HG02840 (cell line): ENCODE results near the gene EGFR.

Experiments
- ATAC-seq: cut with Tn5 transposase; IDR thresholded peaks from one replicate; pipeline ENCODE4 v1.9.1; 2021; ENCODE audit warnings: mild to moderate bottlenecking, moderate library complexity, moderate number of reproducible peaks; ENCODE audit not compliant: unreplicated experiment, low FRiP score

The EGFR gene

DNA sequence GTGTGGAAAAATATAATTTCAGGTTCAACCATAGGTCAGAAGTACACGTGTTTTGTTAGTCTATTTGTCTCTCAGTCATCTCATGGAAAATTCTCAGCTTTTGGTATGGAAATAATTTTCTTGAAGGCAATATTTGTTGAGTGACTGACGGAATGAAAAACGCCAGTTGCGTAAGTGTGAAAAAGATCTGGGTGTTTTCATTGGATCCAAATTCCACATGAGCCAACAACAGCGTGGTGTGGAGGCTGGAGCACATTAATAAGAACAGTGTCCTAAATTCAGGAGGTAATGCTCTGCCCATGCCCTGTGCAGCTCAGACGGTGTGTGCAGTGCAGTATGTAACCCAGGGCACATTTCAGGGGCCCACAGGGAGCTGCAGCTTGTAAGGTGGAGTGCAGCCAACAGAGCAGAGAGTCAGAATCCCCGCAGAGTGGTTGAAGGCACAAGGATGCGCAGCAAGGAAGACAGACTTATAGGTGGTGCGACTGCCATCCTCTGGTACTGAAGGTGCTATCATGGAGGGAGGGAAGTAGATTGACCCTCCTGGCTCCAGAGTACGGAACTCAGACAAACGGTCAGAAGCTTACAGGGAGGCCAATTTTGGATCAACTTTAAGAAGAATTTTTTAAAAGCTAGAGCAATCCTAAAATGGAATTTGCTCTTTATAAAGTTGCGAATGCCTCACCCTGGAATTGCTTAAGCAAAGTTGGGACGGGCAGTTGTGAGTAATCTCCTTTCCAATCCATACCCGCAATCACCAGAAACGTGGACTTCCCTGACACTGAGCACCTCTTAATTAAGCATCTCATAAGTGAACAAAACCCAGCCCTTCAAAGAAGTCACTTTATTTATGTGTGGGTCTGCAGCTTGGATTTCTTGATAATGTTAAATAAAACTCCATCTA lies 38.0 kb downstream of the EGFR start:
- no peak for ATAC-seq

DNA sequence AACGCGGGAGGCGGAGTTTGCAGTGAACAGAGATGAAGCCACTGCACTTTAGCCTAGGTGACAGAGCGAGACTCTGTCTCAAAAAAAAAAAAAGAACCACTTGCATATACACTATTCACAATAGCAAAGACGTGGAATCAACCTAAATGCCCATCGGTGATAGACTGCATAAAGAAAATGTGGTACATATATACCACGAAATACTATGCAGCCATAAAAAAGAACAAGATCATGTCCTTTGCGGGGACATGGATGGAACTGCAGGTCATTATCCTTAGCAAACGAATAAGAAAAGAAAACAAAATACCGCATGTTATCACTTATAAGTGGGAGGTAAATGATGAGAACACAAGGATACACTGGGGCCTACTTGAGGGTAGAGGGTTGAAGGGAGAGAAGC lies 39.5 kb downstream of the EGFR start:
- ATAC-seq, result no peak

DNA sequence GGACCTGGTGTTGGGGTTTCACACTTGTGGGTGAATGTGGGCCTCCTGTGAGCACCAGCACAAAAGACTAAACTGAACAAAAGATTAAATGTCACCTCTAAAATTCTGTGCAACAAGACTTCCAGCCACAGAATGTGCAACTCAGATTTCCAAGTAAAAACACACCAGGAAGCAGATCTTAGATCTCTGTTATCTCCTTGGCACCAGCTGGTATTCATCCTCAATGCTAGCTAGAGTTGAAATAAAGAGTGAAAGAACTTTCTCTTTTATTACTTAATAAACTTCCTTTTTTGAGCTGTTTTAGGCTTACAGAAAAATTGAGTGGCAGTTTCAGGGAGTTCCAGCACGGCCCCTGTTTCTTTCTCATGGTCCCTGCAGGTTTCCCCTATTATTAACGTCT lies 40.2 kb downstream of the EGFR start:
- ATAC-seq, result no peak

DNA sequence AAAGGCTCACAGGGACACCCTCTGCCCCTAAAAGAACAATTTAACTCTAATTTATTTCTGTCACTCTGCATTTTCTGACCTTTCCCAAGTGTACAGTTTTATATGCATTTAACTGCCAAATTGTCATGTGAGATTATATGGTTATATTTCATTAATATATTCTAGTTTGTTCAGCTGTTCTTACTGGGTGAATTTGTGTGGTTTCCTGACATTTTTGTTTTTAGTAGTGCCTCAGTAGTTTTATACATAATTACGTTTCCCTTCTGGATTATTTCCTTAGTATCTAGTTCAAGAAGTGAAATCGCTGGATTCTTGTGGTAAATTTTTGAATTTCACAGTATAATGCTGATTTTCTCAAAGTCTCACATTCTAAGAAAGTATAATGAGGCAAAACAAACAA lies 41.3 kb downstream of the EGFR start:
- ATAC-seq, result no peak

DNA sequence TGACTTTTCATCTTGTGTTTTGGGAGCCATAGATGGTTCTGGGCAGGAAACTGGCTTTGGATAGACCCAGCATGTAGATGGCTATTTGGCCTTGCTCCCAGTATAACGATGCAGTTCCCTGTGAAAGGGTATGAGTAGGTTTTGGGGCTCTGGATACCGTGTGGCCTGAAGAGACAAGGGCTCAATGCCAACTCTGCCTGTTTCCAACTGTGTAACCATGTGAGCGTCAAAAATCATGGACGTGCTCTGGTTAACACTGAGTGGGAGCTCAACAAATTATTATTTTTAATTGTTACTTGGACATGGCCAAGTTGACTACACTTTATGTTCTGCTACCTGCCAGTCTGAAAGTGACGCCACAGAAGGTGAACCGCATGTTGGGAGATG lies 41.8 kb downstream of the EGFR start:
- ATAC-seq, result no peak

DNA sequence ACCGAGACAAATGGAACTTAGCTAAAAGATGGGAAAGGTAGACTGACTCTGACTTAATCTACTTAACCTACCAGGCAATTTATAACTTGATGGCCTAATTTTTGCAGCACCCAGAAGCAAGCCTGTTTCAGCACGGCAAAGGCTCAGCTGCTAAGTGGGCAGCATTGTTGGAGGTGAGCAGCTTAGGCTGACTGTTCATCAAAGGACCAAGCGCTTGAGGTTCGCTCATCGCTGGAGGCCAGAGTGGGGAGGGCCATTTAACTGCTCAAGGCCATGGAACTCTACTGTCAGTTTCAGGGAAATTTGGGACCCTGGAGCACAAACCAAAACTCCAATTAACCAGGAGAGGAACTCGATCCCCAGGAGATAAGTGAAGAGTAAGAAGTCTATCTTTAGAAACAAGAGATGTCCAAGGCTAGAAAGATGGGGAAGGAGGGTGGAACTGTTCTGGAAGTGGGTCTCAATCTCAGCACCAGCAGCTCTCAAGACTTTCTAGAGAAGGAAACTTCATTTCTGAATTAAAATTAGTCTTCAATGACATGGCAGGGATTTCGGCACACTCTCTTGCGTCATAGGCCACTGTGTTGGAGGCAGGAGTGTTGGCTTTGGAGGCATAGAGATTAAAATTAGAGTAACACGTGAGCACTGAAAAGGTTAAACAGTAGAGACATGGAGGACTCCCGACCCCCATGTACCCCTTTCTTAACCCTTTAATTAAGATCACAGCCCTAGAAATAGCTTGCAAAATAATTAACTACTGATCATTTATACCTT lies 43.1 kb downstream of the EGFR start:
- no peak for ATAC-seq

DNA sequence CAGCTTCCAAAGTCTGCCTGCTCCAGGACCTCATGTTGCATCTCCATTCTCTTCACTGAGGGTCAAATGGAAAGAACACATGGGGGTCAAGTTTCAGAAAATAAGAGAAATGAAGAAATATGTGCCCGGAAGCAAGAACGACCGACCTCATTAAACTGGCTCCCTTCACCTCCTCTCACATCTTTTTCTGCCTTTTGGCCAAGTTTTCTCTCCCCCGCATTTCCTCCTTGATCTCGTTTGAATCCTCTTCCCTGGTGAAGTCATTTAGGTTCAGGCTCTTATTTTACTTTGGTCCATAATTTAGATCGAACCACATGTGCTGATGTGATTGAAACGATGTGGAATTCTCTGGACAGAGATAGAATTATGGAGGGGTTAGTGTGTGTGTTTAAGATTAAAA lies 44.2 kb downstream of the EGFR start:
- no peak for ATAC-seq

DNA sequence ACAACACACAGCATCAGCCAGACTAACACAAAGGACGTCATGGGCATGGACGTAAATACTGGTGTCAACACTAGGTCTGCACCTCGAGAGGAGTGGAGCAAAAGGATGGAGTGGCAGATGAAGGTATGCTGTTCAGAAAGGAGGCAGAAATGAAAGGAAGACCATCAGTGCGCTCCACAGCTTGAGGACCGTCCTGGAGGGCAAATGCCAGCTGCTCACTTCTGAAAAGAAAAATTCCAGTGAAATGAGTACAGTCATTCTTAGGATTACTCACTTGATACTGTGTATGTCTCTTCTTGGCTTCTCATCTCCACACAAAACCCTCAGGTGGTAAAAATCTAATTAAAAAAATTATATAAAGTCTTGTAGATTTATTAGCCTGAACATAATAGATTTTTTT lies 44.8 kb downstream of the EGFR start:
- no peak for ATAC-seq

DNA sequence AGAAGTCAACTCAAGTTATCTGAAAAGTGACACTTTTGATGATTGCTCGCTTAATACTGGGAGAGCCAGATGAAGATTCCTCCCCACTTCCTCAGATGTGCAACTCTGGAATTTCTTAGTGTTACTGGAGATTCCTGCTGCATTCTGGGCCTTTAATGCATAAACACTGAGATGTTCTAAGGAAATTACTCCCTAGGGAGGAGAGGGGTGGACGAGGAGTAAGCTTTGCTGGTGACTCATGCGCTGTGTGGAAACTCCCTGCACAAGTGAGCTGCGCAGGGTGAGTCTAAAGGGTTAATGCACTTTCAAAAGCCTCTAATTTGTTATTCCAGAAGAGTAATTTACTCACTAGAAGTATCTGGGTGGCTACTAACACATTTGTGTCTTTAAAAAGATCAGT lies 46.3 kb downstream of the EGFR start:
- no peak for ATAC-seq

DNA sequence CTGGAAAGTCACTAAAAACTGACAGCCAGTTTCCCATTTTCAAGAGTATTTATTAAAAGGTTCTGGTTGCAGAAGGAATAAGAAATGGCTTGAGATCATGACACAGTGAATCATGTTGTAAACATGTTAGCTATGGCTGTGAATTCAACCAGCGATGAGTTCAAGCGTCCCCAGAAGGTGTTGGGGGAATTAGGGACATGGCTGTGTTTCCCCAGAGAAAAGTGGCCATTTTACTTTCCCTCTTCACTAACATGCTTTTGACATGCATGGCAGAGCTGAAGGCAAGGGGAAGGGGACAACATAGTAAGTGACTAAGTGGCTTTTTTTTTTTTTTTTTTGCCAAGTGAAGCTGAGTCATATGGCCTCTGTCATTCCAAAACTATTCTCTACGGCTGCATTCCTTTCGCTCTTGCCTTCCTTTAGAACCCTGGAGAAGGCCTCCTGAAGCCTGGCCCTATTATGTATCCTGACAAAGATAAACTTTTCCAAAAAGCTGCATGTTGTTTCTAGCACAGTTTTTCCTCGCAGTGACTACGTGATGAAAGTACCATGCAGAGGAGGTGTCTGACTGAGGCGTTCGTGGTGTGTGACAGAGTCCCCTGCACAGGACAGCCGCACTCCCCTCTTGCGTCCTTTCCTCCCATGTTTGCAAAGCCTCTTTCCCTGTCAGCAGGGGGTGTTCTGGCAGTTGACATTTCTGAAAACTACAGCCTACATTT lies 46.9 kb downstream of the EGFR start:
- no peak for ATAC-seq

DNA sequence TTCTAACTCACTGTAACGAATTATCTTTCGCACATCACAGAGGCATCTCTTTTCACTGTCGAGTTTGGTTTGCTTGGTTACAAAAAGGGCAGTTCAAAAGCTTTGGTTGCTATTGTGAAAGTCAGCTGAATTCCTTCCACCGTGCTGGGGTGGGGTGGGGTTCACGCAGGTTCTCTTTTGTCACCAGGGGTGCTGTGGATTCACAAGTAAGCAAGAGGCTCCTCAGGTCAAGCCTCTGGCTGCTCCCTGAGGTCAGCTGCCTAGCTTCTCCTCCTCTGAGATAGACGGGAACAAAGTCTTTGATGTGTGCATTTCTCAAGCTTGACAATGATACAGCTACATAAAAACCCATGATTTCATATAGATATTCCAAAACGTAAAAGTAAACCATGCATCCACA lies 47.7 kb downstream of the EGFR start:
- no peak for ATAC-seq

DNA sequence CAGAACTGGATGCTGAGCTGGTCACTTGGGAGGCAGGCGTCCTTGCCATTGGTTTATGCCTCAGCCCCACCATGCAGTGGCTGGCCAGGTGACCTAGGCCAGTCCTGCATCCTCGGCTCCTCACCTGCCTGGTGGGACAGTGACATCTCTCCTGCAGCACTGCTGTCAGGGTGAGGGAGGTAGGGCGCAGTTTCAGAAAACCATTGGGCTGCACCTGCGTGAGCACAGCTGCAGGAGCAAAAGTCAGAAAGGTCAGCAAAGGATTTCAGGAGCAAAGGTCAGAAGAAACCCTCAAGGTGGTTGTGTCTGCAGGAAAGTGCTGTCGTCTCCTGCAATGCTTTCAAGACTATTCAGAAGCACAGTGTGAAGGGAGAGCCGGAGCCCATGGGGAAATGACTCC lies 48.1 kb downstream of the EGFR start:
- no peak for ATAC-seq

DNA sequence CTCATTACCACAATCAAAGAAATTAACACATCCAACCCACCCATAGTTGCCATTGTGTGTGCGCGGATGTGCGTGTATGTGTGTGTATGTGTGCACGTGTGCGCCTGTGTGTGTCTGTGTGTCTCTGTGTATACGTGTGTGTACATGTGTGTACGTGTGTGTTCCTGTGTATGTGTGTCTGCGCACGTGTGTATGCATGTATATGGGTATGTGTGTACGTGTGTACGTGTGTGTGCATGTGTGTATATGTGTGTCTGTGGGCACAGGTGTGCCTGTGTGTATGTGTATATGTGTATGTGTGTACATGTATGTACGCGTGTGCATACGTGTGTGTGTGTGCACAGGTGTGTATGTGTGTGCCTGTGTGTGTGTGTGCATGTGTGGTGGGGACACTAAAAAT lies 48.9 kb downstream of the EGFR start:
- ATAC-seq, result no peak

DNA sequence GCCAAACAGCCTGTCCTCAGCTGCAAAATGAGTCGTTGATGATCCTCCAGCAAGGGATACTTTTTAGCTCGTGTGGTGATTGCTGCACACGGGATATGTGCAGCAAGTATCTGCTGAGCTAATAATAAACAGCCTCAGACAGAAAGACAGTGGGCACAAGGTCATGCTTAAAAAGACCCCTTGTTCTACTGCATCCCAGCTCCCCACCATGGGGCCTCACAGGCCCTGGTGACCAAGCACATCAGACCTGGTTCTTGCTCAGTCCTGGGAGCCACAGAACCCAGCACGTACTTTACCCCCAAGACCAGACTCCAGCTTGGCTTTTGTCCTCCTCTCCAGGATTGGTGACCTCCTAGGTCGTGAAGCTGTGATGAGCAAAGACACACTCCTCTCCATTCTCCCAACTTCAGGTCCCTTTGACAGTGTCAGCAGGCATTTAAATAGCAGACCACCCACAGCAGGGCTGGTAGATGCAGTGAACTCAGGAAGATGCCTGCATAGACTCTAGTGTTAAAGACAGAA lies 50.5 kb downstream of the EGFR start:
- ATAC-seq, result no peak

DNA sequence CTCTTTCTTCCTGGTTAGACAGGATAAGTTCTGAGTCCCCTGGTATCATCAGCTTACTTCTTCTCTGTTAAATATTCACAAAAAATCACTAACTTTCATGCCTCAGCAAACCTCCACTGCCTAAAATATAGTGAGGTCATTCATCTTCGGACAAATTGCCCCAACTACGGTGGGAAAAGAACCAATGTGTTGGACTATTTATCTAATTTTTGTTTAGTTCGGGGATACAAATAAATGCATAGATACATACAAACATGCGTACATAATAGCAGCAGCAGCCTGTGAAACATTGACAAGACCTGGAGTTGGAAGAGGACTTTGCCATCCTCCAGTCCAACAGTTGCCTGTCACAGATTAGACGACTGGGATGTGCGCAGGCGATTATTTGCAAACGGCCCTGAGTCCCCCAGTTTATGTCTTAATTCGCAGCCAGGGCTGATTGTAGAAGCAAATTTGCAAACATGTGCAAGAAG lies 51.5 kb downstream of the EGFR start:
- ATAC-seq, result no peak

DNA sequence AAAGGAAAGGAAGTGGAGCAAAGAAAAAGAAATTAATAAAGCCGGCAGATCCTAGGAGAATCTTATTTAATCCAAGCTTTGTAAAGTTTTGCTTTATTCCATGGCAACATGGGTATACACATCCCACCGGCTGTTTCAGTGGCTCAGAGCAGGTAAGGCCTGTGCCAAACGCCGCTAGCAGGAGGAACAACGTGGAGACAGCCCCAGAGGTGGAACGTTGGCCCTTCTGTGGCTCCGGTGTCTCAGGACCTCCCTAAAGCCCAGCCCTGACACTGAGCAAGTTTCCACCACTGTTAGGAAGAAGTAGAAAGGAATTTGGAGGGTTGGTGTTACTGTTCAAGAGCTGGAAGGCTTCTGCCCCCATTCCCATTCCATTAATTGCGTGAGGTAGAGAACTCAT lies 52.0 kb downstream of the EGFR start:
- no peak for ATAC-seq

DNA sequence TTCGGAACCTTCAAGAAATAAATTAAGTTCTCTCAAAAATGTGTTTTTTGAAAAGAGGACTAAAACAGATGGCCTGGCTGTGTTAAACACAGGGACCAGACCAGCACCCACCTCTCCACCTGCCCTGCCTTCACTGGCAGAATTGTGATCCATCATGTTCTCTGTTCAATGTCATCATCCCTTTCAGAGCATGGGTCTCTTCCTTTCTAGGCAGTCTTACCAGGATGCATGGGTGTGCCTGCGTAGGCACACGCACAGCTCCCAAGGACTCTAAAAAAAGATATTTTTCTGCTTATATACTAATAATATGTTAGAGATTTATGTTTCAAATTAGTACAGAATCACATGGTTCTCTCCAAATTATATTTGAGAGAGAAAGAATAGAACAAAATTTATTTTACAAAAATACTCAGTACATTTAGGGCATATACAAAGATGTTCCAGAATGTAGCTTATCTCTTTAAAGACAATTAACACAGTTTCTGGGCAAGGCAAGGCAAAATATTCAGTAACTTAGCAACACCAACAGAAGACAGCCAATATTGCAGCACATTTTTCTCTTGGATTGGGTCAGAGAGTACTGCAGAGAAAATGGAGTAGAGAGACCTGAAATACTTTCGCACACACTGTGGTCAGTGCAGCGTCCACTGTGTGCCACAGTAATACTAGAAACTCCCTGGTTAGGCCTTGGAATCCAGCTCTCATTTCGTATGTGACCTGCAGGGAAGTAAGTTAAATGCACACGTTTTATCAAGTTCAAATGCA lies 52.8 kb downstream of the EGFR start:
- ATAC-seq, result no peak

DNA sequence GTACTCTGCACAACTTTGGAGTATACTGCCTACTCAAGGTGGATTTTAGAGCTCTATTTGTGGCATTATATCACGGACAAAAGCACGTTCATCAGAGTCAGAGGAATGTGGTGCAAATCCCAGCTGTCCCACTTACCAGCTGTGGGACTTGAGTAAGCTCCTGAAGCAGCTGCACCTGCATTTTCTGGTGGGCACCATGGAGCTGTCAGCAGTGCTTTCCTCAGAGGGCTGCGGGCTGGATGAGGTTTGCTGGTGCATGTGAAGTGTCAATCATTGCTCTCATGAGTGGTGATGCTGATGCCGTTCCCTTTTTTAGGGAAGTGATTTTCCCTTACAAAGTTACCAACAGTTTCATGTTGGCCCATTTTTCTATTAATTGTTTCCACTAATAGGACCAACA lies 53.4 kb downstream of the EGFR start:
- no peak for ATAC-seq

DNA sequence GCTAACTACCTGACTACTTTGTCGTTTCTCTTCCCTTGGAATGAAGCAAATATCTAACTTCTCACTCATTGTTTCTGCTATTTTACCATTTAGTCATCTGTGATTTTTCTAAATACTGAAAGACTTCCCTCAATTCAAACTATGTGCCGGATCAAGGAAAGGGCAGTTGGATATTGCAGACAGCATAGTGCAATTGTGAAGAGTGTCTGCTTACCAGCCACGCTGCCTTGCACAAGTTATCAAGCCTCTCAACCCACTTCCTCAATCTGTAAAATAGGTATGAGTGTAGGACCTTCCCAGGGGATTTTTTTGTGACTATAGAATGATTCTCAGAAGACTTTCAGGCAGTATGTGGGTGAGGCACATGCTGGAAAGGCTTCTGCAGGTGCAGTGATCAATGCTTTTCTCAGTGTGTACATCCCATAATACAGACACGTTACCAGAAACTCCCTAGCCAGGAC lies 54.3 kb downstream of the EGFR start:
- ATAC-seq, result peak; percentile 60

DNA sequence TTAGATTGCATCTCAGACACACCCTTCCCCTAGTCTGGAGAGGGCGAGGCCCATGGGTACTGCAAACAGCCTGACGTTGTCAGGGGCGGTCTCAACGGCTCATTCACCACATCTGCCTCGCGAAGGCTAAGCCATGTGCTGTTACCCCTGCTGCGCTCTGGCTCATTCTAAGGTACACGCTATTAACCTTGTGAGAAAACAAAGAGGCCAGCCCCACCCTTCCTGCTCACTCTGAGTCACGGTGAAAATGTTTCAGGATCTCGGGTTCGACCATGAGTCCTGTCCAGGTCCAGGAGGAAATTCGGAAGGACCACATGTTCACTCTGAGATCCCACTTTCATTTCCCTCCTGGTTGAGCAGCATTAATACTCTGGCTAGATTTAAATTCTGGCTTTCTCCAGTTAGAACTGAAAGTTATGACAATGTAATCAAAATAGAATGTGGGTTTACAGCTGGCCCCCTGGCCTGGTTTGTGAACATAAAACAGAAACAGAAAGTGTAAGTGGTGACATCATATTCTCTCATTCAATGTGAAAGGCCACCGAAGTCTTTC lies 55.2 kb downstream of the EGFR start:
- peak; percentile 90 for ATAC-seq
